AG09309 (cell line): ENCODE measurements around the gene SIM1.

ENCODE experiments used
- DNase-seq: peaks from one replicate; pipeline ENCODE4 v3.0.0-alpha.2; 2010; ENCODE audit warnings: low read depth
- H3K4me3 ChIP-seq: 2 replicates; pipeline ENCODE4 v1.5.1; 2011; ENCODE audit warnings: mild to moderate bottlenecking, low read depth, low read length, moderate library complexity; ENCODE audit not compliant: control insufficient read depth
- CTCF ChIP-seq: IDR thresholded peaks from 2 replicates; pipeline ENCODE4 v1.5.1; 2011; ENCODE audit warnings: mild to moderate bottlenecking, low read depth, low read length, inconsistent platforms; ENCODE audit not compliant: insufficient read depth, control insufficient read depth; ENCODE audit errors: missing control alignments

The SIM1 gene

GRCh38 chr6:100344321-100344720 is 120.4 kb downstream of the SIM1 start:
- no peak for TF ChIP-seq CTCF
- no peak overlapping the region for H3K4me3 ChIP-seq
- no peak for DNase-seq

- H3K4me3 ChIP-seq, result no peak overlapping the region
- DNase-seq, result no peak
- no peak for TF ChIP-seq CTCF
Observed at GRCh38 chr6:100343316-100344077, 121.2 kb downstream of the SIM1 start.

- TF ChIP-seq CTCF, result no peak
- H3K4me3 ChIP-seq, result no peak overlapping the region
- DNase-seq, result no peak
Observed at GRCh38 chr6:100342830-100343229, 121.9 kb downstream of the SIM1 start.

GRCh38 chr6:100339574-100340255 is 125.0 kb downstream of the SIM1 start:
- no peak for DNase-seq
- H3K4me3 ChIP-seq, result no peak overlapping the region
- TF ChIP-seq CTCF, result no peak

- H3K4me3 ChIP-seq, result no peak overlapping the region
- TF ChIP-seq CTCF, result no peak
- DNase-seq, result no peak
Observed at GRCh38 chr6:100338090-100338489, 126.6 kb downstream of the SIM1 start.

GRCh38 chr6:100336876-100337275 is 127.8 kb downstream of the SIM1 start:
- no peak overlapping the region for H3K4me3 ChIP-seq
- DNase-seq, result no peak
- TF ChIP-seq CTCF, result no peak
